Activated CD4-positive, alpha-beta T cell treated with anti-CD3 and anti-CD28 coated beads, Interleukin-2, amount 50 U/mL, for 1 hour (primary cell): ENCODE results near the gene GCN1.
A peak's percentile ranks its signal among the peaks of the same experiment; 100 is the strongest.
"Not testable (repeated sequence)": the region's sequence is repeated elsewhere in the genome, so short reads cannot be mapped to it uniquely, and the experiment has no call there.

Experiments
- DNase-seq: peaks from one replicate; pipeline ENCODE4 v3.0.0-alpha.2; 2020

Gene GCN1

DNA sequence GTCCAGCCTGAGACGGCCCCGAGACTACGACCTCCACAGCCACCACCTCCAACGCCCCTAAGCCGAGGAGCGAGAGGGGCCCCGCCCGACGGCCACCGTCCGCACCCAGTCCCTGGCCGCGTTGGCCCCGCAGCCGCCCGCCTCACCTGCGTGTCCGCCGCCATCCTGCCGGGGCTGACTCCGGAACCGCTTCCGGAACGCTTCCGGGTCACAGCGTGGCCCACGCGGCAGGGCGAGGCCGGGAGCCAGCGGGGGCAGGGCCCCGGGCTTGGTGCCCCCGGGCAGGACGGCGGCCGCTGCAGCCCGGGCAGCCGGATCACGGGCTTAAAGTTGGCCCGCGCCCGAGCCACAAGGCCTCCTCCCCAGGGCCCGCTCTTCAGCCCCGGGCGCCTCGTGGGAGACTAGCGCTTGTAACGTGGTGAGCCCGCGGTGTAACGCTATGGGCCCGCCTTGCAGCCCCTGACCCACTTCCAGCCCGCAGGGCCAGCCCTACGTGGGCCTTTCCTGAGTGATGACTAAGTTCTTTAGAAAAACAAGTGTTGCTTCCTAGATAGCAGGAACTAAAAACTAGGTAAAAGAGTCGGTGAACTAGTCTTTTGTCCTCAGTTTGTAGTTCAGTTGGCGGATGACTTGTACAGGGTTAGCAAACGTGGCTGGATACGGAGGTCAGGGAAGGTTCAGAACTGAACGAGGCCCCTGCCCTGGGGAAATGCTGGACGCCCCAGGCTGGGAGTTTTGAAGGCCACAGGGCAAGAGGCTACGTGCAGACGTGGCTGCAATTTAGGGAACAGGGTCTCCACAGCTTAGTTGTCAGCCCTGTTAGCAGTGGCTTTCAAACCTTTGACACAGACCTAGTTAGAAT lies at the start of gene GCN1:
Gene GCN1 (minus strand): TSS at position 182 of the 862 bp plus-strand sequence. CDS start 18 bp downstream, at position 164.
- DNase-seq = peak; percentile 83

DNA sequence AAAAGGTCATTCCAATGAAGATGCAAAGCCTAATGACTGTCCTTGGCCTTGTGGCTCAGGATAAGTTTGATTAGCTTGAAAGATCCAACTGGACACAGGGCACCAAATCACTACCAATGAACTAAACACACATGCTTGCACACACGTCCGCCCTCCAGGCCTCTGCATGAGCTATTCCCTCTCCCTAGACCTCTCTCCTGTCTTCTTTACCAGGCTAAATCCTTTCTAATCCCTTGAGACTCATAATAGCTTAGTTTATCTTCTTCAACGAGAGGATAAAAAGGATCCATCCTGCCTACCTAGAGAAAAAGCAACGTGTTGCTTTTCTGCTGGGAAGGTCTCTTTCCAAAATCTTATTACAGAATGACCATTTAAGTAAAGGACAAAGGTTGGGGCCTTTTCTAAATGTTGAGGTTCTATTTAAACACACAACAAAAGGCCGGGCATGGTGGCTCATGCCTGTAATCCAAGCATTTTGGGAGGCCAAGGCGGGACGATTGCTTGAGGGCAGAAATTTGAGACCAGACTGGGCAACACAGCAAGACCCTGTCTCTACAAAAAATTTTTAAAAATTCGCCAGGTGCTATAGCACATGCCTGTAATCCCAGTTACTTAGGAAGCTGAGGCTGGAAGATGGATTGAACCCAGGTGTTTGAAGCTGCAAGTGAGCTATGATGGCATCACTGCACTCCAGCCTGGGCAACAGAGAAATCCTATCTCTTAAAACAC lies 48.6 kb upstream of the GCN1 start:
- DNase-seq = no peak

GRCh38 chr12:120242275-120242799 lies 47.8 kb upstream of the GCN1 start:
- no peak for DNase-seq

DNA sequence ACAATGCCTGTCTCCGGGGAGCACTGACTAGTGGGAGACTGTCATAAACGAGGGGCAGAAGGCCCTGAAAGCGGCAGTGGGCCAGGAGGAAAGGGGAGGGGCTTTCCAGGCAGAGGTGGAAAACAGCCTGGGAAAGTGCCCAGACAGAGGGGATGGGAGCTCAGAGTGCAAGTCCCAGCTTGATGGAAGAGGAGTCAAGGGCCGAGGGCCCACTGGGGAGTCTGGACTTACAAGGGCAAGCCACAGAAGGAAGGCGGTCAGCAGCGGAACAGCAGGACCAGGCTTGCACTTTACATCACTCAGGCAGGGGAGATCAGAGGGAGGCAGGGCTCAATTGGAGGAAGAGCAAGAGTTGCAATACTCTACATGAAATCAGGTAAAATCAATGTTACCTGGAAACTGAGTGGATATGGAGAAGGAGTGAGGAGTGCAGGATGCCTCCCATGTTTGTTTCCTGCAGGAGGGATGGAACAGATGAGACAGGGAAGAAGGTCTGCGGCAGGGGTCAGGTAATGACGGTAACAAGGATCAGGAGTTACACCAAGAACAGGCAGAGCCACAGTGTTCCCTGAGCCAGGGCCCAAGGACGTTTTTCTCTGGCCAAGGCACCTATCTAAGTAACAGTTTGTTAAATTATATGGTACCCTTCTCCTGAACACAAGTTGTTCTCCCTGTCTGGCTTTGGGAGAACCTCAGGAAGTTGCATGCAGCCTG lies 47.2 kb upstream of the GCN1 start:
- DNase-seq = no peak

DNA sequence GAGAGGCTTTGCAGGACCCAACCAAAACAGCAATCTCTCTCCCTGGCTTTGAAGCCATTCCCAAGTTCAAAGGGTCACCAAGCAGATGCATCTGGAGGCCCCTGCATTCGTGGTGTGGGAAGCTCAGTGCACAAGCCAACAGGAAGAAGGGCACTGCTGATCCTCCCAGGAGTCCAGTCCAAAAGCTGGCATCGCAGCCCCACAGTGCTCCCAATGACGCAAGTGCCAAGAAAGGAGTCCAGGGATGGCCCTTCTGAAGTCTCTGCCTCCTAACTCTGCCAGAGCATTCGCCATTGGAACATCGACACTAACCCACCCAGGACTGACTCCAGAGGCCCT lies 45.9 kb upstream of the GCN1 start:
- no peak for DNase-seq

- DNase-seq = no peak
These were observed 45.4 kb upstream of the GCN1 start for GRCh38 chr12:120239776-120240494.

DNA sequence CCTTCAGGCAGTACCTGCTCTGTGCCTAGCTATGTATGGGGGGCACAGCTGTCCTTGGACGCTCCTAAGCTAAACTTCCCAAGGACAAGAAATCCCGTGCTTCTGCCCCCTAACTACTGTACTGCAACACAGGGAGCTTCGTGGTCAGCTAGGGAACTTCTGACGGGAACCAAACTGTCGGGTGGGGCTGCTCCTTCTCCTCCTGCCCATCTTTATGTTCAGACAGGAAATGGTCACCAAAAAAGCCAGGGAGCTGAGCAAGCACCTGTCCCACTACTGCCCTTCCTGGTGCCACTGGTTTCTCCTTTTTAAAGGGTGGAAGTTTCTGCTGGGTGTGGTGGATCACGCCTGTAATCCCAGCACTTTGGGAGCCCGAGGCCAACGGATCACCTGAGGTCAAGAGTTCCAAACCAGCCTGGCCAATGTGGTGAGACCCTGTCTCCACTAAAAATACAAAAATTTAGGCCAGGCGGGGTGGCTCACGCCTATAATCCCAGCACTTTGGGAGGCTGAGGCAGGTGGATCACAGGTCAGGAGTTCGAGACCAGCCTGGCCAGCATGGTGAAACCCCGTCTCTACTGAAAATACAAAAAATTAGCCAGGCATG lies 44.4 kb upstream of the GCN1 start:
- DNase-seq = no peak

DNA sequence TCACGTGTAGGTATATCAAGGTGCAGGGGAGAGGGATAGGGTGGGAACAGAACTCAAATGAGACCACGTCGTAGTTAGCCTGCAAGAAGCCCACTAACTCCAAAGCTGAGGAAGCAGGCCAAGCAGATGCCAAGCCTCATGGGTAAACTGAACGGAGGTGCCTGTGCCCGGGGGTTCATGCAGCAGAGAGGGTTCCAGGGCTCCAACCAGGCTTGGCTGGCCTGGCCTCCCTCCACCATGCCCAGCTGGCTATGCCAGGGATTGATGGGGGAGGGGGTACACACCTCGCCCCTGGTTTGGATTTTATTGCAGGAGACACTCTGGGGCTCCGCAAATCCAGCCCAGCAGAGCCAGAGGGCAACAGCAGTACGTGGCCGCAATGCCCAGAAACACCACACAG lies 43.7 kb upstream of the GCN1 start:
- DNase-seq = no peak

DNA sequence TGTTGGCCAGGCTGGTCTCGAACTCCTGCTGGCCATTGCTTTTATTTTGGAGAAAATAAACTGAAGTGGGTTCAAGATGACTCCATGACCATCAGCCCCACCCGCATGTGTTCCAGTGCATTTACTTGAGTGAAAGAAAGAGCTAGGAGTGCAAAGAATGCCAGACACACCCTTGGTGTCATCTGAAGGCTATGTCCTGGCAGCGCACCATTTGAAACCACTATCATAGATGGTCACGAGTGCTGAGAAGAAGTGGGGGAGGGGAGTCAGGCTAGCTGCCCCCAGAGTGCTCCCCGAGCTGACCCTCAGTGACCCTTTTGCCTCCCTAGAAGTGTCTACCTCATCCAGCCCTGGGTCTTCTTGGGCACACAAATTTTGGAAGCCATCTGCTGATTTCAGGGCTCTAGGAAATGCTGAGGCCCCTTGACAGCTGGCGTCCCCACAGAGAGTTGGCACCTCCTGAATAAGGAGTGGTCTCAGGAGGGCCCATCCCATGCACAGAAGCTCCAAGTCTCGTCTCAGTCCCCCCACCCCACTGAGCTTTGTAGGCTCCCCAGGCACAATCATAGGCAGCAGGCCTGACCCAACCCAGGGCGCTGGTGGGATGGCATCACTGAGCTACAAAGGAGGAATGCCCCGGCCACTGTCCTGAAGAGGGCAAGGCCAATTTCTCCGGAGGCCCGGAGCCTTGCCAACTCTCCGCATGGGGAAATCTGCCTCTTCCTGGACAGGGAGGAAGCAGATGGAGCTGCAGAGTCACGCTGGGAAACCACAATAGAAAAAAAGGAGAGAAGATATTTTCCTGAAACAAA lies 43.1 kb upstream of the GCN1 start:
- DNase-seq = no peak

DNA sequence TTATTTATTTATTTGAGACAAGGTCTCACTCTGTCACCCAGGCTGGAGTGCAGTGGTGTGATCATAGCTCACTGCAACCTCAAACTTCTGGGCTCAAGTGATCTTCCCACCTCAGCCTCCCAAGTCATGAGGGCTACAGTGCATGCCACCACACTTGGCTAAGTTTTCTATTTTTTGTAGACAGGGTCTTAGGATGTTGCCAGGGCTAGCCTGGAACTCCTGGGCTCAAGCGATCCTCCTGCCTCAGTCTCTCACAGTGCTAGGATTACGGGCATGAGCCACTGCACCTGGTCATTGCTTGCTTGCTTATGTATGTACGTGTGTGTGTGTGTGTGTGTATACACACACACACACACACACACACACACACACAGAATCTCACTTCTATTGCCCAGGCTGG lies 42.3 kb upstream of the GCN1 start:
- DNase-seq = not testable (repeated sequence)

GRCh38 chr12:120235369-120236323 lies 41.1 kb upstream of the GCN1 start:
- DNase-seq = no peak

GRCh38 chr12:120234643-120235368 lies 40.3 kb upstream of the GCN1 start:
- no peak for DNase-seq

DNA sequence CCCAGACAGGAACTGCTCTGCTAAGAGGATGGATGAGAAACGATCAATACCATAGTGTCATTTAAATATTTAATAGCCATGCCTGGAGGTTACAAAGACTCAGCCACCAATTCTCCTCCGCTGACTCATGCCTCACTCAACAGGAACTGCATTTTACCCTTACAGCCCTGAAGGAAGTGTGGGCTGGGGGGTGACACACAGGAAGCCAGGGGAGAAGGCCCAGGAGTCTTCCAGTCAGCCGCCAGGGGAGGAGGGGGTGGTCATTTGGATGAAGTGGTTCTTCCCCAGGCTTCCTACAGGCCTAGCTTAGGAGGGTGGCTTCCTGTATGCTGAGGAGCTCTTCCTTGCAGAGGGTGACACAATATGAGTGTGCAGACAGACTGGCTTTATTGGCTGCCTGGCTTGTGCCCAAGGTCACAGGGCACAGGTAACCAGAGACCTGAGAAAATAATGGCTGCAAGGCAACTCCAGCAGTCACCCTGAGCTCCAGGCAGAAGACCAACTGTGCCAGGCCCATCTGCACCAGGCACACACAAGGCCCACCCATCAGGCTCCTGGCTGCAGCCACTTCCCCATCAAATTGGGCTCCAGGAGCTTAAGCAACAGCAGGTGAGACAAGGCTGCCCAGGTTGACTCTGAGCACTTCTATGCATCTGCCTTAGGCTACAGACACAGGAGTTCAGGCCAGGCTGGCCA lies 36.9 kb upstream of the GCN1 start:
- DNase-seq = peak; percentile 68

- DNase-seq = no peak
These were observed 36.4 kb upstream of the GCN1 start for GRCh38 chr12:120230974-120231315.

DNA sequence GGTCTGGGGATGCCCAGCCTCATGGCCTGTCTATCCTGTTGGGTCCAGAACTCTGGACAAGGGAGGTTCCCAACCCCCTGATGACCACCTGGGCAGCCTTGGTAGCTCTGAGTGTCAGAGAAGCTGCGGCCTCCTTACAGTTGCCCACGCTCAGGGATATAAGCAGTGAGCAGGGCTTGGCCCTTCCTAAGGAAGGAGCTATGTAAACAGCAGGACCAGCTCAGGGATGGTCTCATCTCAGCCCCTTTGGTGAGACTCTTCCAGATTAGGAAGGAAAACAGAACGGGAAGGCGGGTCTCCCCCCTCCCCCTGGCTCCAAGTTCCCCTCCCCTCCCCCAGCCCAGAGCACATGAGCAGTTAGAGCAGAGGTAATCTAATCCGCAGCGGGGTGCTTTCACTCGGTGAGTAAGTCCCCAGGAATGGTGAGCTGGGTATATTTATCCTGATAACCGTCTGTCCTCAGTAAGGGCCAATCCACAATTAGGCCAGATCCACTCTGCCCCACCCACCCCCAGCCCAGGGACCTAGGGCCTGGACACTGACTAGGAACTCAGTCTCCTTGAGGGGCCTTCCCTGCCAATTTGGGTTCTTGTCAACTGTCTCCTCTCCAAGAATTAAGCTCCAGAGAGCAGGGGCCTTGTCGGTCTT lies 35.9 kb upstream of the GCN1 start:
- no peak for DNase-seq

GRCh38 chr12:120229487-120230325 lies 35.2 kb upstream of the GCN1 start:
- no peak for DNase-seq

DNA sequence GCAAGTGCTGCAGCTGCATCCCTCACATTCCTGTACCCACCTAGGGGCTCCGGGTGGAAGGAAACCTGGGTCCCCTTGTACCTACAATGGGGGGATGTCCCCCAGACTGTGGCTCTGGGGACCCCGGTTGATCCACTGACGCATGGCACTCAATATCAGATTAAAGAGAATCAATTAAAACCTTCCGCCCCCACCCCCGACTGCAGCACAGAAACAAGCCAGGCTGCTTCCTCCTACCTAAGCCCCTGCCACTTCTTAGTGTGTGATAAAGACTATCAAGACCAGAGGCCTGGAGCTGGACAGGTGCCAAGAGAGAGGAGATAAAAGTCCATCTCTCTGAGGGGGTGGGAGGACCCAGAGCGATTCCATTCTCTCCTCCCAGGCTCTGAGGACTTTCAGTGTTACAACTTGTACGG lies 34.6 kb upstream of the GCN1 start:
- no peak for DNase-seq
